HG03575 (cell line): Measurements from ENCODE around the gene DNAJB11.

Experiments
- ATAC-seq: cut with Tn5 transposase; IDR thresholded peaks from one replicate; pipeline ENCODE4 v1.9.1; 2021; ENCODE audit not compliant: unreplicated experiment, insufficient number of reproducible peaks, low FRiP score; ENCODE audit errors: extremely low read depth

The DNAJB11 gene

DNA sequence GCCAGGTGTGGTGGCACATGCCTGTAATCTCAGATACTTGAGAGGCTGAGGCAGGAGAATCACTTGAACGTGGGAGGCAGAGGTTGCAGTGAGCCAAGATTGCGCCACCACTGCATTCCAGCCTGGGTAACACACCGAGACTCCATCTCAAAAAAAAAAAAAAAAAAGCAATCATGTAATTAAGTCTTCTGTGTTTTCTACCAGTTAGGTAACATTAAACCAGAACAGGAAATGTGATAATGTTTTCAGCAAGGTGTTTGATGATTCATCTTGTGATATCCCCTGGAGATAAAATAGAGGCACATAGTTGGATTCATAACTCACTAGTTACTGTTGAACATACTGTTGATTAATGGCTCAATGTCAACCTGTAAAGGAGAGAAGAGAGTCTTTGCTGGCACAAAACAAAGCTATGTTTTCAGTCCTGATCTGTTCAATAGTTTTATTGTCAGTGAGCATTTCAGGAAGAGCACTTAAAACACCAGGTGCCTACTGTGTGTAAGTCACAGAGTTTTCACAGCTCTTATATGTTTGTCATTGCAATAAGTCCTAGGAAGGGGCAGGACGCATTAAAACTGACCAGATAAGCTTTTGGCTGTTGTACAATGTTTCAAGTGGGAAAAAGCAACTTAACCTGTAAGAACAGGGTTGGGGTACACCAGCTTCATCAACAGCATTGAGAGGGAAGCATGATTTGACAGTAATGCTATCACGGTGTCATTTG, 19.5 kb downstream of the DNAJB11 start:
- no peak for ATAC-seq

DNA sequence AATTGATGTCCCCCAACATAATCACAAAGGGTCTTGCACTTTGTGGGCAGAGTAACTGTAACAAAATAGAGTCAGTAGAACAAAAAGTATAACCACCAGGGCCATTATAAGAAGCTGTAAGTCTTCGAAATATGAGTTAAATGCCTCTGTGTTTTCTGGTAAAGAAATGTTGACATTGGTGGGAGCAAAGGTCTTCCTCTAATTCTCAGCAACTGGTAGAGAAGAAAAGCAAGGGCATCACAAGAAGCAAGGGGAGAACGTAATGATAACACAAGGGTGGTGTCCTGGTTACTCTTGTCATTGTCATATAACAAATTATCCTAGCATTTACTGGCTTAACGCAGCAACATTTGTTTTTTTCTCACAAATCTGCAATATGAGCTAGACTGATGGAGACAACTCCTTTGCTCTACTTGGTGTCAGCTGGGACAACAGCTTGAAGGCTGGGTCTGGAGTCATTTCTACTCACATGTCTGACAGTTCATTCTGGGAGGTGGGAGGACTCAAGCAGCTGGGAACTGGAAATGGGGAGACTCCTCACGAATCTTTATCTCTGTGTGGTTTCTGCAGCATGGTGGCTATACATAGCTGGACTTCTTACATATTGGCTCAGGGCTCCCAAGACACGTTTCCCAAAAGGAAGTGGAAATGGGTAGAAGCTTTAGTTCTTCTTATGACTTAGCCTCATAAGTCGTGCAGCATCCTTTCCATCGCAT, 20.2 kb downstream of the DNAJB11 start:
- no peak for ATAC-seq

DNA sequence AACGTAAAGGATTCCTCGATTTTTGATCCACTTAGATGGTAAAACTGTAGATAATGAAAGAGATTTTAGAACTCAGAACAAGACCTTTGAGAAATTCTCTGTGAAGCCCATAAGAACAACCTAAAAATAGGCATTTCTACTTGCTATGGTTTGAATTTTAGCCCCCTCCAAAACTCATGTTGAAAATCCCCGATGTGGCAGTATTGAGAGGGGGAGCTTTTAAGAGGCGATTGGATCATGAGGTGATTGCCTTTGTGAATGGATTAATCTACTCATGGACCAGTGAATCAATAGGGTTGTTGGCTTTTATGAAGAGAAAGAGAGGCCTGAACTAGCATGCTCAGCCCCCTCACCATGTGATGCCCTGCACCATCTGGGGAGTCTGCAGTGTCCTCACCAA, 22.2 kb downstream of the DNAJB11 start:
- ATAC-seq = no peak

DNA sequence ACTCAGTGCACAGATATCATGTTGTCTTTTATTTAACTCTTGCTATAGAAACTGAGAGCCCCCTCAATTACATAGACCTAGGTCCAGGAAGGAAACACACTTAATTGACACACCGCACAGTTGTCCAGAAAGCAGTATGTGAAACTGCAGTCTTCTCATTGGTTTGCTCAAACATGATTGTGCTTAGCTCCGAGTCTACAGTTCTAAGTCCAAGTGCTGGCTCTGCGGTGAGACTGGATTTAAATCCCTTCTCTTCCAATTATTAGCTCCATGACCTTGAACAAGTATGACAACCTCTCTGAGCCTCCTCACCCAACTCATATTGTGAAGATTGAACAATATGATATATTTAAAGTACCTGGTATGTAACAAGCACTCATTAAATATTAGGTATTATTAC, 23.3 kb downstream of the DNAJB11 start:
- ATAC-seq = no peak

DNA sequence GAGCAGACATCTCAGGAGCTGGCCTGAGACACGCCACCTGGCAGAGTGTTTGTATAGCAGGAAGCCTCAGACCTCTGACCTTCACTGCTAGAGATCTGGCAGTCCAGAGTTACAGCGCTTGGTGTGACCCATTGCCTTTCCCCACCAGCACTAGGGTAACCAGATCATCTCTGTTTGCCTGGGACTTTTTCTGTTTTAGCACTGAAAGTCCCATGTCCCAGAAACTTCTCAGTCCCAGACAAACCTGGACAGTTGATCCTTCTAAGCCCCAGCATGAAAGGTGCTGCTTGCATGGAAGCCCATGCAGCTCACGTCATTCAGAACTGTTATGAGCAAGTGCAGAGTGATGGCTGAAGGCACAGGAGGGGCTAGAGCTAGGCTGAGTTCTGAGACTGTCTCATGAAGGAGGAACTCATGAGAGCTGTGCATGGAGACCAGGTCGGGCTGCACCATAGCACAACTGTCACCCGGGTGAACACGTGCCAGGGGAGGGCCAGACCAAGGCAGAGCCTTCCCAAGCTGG, 24.1 kb downstream of the DNAJB11 start:
- ATAC-seq = no peak

DNA sequence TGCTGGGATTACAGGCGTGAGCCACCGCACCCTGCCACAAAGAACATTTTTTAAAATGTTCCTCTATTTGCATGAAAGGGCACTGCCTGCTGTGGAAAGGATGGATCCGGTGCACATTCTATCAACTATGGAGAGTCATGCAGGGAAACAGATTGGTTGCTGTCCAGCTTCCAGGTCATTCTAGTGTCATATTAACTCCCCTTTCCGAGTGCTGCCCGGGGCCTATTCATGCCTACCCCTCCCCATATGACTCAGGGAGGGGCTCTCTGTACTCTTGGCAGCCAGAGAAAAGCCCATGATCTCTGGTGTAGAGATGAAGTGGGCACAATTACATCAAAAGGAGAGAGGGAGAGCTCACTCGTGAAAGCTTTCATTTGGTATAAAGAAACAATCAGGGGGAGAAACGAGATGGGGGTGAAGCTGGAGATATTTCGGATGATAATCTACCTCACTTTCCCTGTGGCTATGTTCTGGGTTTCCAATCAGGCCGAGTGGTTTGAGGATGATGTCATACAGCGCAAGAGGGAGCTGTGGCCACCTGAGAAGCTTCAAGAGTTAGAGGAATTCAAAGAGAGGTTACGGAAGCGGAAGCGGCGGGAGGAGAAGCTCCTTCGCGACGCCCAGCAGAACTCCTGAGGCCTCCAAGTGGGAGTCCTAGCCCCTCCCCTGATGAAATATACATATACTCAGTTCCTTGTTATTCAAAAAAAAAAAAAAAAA, 26.2 kb downstream of the DNAJB11 start:
- no peak for ATAC-seq

DNA sequence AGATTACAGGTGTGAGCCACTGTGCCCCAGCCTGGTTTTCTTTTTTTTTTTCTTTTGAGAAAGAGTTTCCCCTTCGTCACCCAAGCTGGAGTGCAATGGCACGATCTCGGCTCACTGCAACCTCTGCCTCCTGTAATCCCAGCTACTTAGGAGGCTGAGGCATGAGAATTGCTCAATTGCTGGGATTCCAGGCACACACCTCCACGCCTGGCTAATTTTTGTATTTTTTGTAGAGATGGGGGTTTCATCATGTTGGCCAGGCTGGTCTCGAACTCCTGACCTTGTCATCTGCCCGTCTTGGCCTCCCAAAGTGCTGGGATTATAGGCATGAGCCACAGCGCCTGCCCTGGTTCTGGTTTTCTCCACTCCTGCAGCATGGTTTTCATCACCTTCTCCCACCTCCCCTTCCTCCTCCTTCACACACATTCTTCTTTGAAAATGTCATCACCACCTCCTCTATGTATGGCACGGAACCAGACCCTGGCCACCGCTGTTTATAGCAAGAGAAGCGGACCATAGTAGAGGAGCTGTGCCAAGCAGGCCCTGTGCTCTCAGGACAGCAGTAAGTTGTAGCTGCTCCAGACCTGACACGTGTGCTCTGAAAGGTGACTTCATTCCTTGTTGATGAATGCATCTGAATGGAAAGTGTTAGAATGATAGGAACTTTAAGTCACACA, 27.7 kb downstream of the DNAJB11 start:
- ATAC-seq = no peak

DNA sequence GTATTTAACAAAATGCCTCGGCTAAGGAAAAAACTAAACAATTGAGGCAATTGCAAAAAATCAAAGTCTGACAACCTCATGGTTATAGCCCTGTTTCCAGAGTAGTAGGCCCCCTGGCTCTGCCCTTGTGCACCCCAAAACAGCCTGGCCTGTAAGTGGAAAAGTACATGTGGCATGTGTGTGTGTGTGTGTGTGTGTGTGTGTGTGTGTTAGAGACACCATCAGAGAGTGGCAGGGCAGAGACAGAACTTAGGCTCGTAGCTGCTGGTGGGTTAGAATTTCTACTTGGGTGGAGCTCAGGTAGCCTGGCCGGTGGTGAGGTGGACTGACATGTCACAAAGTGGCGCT, 28.2 kb downstream of the DNAJB11 start:
- no peak for ATAC-seq

DNA sequence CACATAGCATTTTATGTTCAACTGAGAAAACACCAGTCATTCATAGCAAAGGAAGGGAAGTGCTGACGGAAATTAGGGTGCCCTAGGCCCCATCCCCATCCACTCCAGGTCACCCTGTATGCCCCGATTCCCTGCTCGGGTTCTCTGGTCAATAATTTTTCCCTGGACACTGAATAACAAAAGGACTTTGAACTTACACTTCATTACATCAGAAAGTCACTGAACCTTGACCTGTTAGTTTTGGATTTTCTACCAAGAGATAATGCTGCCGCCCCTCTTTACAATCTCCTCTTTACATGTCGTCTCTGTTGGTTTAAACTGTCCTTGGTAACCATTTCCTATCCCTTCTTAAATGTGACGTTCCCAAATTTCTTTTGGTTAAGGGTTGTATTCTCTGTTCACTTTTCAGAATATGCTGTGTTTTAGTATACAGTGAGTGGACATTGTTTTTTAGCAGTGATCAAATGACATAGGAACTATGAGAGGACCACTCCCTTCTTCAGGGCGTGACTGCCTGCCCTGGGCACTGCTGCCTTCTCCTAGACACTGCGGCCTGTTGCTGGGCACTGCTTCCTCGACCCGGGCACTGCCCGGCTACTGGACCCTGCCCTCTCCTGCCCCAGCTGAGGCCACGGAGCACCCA, 28.7 kb downstream of the DNAJB11 start:
- no peak for ATAC-seq

DNA sequence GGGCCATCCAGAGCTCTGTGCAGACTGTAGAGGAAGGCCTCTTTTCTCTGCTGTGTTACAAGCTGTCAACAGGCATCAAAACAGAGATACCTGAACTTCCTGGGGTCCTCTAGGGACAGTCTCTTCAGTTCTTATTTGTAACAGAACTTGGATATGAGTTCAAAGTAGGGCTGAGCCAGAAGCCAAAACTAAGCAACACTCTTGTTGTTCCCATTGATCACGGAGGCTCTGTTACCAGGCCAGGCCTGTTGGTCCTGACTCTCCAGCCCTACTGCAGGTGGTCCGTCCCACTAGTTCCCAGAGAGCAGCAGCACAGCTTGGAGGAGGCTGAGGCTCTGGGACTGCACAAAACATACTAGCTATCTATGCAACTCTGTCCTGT, 29.3 kb downstream of the DNAJB11 start:
- no peak for ATAC-seq

DNA sequence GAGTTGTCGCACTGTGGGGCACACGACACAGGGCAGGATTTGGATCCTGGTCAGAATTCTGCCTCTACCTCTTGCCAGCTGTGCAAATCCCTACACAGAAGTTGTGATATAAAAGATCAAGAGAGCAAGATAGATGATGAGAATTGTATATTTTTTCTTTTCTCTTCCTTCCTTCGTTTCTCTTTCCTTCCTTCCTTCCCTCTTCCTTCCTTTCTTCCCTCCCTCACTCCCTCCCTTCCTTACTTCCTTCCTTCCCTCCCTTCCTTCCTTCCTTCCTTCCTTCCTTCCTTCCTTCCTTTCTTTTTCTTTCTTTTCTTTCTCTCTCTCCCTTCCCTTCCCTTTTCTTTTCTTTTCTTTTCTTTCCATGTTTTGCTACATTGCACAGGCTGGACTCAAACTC, 30.4 kb downstream of the DNAJB11 start:
- no peak for ATAC-seq

DNA sequence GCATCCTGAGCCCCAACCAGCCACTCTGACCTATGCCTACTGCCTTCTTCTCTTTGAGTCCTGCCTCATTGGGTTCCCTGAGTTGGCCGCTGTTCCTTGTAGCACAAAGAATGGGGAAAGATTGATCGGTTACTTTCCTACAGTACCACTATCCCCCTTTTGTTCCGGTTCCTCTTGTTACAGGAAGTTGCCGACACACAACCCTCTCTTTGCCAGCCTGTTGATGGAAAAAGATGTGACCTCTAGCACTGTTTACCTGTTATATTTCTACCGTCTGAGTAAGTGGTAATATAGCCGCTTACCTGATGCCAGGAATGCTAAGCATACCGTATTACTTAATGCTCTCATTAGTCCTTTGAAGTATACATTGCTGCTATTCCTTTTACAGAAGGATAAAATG, 32.6 kb downstream of the DNAJB11 start:
- ATAC-seq = no peak

DNA sequence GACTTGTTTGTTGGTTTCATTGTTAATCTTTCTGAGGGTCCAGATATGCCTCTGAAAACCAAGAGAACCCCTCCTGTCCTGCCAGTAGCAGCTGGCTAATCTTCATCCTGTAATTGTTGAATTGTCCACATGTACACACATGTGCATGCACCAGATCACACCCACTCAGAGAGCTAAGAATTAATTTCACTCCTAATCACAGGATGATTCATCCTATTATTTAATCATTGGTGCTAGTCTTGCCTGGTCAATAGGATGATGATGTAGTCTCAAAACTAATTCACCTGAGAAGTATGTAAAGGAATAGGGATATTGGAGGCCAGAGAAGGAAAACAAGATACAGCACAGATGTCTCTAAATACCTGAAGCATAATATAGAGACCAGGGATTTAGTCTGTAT, 34.6 kb downstream of the DNAJB11 start:
- ATAC-seq = no peak

DNA sequence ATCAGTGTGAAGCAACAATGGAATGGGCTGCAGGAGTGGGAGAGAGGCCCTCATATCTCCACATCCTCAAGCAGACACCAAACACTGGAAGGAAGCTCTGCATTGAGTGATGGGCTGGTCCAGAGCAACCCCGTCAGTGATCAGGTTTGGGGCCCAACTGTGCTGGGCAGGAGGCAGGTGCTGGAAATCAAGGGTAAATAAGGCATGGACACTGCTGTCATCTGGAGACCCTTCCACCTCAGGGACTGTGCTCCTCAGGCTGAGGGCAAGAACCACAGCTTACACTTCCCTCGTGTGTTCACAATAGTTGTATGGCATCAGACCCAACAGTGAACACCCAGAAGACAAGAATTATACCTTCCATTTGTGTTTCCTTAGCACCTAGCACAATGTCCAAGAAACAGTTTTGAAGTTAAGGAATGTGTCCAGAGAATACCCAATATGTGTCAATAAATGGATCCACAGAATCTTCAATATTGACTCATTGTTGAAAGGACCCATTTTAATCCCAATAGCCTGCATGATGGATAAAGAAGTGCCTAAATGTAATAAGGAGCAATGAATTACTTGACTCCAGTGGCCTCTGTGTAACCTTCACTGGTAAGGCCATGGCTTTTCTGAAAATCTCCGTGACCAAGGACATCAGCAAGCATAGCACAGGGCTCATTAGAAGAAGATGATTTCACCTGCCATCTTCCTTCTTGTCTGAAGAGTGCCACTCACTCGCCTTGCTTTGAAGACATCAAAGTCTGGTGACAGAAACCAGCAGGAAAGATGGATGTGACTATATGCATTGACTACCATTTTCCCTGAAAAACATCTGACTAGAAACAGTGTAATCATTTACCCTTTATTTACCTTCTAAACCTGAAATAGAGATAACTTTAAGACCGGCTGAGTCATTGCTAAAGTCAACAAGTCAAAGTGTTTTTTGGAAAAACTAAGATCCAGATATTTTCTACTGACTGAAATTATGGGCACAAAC, 35.3 kb downstream of the DNAJB11 start:
- no peak for ATAC-seq

DNA sequence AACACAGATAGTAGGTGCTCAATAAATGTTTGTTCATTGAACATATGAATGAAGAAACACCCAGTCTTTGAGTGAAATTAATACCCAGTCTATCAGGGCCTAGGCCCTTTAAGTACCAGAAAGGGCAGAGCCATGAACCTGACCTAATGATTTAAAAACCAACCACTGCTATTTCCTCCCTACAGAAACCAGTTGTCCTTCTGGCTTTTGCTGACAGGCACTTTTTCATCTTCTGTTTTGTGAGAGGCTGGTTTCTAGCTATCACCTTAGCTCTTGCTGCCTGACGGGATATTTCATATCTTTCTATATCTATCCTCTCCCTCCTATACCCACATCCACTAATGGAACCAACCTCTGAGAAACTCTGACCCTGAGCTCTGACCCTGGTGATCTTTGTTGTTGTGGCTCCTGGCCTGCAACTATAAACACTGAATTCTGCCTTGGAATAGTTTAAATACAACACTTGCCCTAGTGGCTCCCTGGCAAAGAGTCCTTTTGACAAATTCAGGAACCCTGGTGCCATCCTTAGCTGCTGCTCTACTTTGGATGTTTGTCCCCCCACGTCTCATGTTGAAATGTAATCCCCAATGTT, 38.2 kb downstream of the DNAJB11 start:
- ATAC-seq = no peak

DNA sequence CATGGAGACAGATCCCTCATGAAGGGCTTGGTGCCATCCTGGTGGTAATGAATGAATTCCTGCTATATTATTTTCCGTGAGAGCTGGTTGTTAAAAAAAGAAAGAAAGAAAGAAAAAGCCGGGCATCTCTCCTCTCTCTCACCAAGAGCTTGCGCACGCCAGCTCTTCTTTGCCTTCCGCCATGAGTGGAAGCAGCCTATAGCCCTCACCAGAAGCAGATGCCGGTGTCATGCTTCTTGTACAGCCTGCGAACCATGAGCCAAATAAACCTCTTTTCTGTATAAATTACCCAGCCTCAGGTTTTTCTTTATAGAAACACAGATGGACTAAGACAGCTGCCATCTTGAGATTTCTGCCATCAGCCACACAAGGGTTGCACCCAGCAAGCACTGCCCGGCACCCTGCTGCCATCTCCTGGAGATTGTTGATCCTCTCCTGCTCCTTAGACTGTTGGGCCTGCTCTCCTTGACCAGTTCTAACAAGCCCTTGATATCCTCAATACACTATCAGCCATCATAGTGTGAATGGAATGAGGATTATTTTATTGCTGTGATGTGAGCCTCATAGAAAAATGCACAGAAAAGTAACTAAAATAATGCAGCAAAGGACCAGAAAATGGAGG, 38.8 kb downstream of the DNAJB11 start:
- ATAC-seq = no peak

DNA sequence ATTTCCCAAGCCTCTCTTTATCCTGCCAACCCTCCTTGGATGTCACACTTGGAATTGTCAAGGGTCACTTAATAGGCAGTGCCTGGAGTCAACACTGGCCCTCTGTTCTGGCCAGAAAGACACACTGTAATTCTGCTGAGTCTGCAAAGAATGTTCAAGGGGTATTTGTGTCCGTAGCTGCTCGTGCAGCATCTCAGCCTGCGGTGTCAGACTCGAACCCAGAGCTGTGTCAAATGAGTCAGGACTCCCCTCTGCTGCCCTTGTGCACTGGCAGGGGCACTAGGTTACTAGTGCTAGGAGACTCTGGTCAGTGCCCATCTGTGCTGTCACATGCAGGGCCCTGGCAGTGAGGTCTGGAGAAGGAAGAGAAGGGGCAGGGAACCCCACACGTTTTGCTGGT, 41.5 kb downstream of the DNAJB11 start:
- no peak for ATAC-seq
